Ovary (tissue), 3 donors: Measurements from ENCODE around the gene TMEM205.

Experiments
- CTCF ChIP-seq, 3 donors: fragments of 450-650 bp in 2 of 3; fragments of 200-600 bp in 1 of 3; IDR thresholded peaks; one replicate each; pipeline versions ENCODE4 v1.5.1 to v1.8.0; 2016 to 2022; ENCODE audit warnings: antibody characterized with exemption in 3 of 3, mild to moderate bottlenecking in 1 of 3
- POLR2A ChIP-seq: fragments of 450-650 bp; IDR thresholded peaks from one replicate; pipeline ENCODE4 v1.6.1; 2017; ENCODE audit warnings: antibody characterized with exemption, mild to moderate bottlenecking, moderate library complexity
- donor health status: DM: no; HTN: no; CAD: no.

- TF ChIP-seq CTCF (IDR thresholded peaks at IDR 0.05), result no peak
- no peak for TF ChIP-seq POLR2A
Observed at GRCh38 chr19:11364935-11365334, 18.9 kb upstream of the TMEM205 start.
